Globus pallidus (tissue), 1 donor: ENCODE measurements around the gene BTN1A1.
"Not testable (repeated sequence)": the region's sequence is repeated elsewhere in the genome, so short reads cannot be mapped to it uniquely, and the experiment has no call there.

Source experiments
- DNase-seq: peaks from one replicate; pipeline ENCODE4 v3.0.0-alpha.2; 2015; ENCODE audit warnings: low spot score

The BTN1A1 gene

DNA sequence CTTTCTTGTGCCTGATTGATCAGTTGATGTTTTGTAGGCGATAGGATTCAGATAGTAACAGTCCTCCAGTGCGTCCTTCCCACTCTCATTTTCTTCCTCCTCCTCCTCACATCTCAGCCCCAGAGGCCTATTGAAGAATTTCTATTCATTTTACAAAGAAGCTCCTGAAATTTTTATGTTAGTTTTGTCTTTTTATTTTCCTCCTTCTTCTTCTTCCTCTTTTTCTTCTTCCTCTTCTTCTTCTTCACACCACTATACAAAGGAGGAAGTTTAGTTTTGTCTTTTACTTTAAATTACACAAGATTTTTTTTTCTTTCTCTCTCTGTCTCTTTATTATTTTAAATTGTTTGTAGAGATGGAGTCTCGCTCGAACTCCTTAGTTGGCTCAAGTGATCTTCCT is 23.2 kb upstream of the BTN1A1 start:
- DNase-seq, result no peak

DNA sequence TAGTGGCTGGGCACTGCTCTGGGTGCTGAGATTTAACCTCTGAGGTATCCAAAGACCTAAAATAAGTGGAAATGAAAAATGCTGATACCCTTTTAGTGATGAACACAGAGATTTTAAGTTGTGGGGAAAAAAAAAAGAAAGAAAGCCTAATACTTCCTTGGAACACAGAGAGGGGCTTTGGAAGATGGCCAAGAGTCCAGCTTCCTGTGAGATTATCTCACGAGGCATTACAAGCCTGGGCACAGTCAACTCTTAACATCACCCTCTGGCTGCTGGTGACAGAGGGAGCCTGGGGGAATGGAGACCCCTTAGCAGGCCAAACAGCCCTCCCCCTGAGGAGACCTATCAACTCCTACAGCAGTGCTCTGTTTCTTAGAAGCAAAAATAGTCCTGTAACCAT is 22.7 kb upstream of the BTN1A1 start:
- no peak for DNase-seq

DNA sequence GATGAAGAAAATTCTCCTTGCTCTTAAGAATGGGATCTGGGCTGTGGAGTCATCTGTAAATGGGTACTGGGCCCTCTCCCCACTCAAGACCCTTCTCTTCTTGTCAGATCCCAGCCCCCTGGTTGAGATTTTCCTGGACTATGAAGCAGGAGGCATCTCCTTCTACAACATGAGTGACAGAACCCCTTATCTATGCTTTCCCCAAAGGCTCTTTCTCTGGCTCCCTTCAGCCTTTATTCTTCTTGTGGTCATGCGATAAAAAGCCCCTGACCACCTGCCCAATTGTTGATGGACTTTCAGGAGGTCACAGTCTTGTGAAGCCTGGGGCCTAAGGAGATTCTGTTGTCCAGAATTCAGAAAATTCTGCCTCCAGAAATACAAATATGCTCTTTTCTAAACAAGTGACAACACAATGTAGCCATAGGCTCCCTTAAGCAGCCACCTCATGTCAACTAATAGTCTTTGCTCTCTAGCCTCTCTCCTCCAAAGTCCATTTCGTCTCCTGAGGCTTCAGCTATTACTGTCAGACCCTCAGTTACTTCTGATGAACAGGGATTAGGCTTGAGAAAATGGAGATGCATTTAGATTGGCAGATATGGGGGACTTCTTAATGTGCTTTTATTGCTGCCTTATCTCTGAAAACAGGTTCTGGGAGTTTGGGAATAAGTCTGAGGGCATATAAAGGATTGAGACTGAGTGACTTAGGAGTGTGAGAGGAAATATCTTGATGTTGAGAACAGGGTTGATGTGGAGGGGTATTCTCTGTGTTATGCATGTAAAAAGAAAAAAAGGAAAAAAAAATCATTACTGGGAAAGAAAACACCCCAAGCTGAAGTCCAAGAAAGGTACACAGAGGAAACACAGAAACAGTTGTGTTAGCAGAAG is 21.8 kb upstream of the BTN1A1 start:
- no peak for DNase-seq

DNA sequence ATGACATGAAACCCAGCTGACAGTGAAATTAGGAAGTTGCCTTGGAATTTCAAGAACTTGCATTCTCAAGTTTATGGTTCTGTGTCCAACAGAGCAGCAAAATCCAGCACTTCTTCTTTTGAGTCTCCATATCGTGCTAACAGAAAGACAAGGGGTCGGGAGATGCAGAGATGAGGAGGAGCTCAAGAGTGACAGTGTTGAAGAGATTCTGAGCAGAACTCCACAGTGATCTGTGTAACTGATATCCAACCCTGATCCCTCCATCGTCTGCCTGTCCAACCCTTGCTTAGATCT is 21.2 kb upstream of the BTN1A1 start:
- DNase-seq, result peak; percentile 26

DNA sequence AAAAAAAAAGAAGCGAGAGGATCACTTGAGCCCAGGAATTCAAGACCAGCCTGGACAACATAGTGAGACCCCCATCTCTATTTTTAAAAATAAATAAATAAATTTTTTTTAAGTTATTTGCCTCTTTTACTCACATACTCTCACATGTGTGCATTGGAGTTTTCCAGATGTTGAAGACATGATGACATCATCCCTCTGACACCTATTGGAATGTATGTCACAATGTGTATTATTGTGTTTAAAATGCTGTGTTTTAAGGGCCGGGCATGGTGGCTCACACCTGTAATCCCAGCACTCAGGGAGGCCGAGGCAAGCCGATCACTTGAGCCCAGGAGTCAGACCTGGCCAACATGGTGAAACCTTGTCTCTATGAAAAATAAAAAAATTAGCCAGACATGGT is 17.8 kb upstream of the BTN1A1 start:
- no peak for DNase-seq

DNA sequence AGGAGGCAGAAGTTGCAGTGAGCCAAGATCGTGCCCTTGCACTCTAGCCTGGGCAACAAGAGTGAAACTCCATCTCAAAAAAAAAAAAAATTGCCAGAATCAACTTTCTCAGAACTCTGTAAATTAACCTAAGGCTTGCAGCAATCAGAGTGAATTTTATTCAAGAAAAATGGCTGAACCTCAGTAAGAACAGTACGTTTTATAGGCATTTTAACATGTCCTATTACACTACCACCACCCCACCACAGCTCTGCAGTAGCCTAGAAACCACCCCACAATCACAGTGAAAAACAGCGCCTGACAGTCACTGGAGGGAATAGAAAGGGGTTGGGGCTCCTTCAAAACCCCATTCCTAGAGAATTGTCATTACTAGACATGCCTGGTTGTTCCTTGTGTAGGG is 16.4 kb upstream of the BTN1A1 start:
- no peak for DNase-seq

DNA sequence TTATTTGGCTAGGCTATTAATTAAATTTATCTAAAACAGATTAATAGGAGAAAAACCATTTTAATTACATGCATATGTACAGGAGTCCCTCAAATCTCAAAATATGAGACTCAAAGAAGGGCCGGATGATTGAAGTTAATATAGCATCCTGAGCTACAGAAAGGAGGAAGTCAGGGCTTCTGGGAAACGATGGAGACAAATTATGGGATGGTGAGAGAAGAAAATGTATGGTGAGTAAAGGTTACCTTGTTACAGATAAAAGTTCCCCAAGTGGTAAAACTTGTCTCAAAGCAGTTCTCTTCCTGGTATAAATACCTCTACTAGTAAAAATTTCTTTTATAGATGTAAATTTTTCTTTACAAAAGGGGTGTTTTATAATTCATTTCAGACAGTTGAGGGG is 15.9 kb upstream of the BTN1A1 start:
- DNase-seq, result no peak

DNA sequence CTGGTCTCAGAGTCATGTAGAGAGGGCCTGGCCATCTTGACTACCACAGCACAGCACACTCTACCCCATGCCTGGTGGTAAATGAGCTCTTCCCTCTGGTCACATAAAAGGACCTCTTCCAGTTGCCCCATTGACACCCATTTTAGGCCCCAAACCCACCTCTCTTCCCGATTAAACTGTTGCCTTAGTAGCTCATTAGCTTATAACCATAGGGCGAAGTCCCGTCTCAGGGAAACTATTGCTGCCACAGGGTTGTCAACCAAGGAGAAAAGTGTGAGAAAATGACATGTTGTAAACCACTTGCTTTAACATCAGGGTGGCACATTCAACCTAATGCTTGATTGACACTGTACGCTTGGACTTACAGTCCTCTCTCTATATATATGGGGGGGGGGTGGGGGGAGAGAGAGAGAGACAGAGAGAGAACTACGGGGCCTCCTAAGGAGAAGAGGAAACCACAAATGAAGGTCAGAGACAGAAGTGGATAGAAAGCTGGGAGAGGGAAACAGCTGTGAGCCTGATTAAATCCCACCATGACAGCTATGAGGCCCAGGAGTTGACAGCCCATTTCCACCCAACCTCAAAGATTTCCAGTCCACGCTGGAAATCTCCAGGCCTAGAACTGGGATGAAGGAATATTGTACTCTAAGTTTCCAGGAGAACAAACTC is 14.9 kb upstream of the BTN1A1 start:
- no peak for DNase-seq

DNA sequence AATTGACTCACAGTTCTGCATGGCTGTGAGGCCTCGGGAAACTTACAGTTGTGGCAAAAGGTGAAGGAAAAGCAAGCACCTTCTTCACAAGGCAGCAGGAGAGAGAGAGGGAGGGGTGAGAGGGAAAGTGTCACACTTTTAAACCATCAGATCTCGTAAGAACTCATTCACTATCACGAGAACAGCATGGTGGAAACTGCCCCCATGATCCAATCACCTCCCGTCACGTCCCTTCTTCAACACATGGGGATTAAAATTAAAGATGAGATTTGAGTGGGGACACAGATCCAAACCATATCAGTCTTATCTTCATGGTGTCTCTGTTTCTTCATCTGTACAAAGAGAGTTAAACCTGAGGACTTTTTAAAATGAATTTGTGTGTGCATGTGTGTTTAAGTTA is 13.7 kb upstream of the BTN1A1 start:
- DNase-seq, result no peak

DNA sequence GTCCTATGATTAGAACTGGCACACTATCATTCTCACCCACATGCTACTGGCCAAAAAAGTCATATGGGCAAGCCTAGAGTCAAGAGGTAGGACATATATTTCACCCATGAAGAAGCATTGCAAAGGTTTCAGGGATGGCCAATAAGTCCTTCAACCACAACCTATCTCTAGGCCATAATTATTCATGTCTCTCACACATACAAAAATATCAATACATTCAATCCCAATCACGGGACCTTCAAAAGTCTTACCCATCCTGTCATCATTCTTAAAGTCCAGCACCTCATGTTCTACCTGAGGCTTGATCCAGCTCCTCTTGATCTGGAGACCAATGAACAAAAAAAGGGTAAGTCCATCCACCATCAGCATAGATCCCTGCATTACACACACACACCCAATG is 12.6 kb upstream of the BTN1A1 start:
- DNase-seq, result no peak

DNA sequence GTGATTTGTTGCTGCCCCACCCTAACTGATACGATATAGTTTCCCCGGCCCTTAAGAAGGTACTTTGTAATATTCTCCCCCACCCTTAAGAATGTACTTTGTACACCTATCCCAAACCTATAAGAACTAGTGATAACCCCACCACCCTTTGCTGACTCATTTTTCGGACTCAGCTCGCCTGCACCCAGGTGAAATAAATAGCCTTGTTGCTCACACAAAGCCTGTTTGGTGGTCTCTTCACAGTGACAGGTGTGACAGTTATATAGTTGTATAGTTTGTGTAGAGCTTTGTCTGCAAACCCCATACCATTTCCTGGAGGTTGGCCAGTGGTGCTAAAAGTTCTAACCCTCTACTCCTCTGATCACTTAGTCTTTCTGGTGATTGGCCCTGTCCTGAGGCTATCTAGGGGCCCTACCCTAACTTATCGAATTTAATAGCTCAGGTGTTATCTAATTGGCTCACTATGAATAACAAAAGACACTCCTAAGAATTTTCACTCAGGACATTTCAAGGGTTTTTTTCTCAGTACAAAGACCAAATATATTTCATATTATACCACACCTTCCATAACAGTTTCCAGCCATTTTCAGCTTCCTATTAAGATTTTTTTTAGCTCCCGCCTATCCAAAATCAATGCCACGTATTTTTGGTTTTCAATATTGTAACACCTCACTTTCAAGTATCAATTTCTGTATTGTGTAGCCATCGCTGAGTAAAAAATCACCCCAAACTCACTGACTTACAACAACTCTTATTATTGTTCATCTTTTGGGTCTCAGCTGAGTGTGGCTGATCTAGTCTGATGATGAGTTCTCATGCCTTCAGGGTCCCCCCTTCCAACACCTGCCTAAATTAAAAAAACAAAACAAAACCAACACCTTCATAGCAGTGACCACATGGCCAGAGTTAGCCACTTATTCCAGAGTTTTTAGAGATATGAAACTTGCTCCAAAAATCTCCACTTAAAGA is 9.8 kb upstream of the BTN1A1 start:
- DNase-seq, result no peak

DNA sequence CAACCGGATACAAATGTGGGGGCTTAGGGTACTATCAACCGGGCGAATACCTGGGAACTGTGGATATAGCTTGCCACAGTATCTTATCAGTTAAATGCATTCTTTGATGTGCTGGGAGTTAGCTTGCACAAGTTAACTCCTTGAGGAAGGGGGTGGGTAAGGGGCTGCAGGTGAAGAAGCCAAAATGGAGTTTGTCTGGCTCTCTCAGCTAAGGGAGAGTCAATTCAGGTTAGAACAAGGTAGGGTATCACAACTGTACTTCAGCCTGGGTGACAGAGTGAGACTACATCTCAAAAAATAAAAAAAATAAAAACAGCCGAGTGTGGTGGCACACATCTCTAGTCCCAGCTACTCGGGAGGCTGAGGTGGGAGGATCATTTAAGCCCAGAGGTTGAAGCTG is 8.5 kb upstream of the BTN1A1 start:
- no peak for DNase-seq

DNA sequence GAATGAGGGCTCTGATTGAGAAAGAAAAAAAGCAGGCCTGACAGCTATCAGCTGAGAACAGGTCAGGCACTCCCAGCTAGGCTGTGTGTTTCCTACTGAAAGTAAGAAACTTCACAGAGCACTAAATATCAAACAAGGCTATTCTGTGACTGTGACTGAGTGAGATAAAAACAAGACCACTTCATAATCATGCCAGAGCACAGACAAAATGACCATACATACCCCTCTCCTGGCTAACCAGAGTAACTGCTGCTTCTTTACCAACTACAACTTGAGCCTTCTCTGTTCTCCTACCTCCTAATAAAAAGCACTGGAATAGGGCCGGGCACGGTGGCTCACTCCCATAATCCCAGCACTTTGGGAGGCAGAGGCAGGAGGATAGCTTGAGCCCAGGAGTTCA is 6.8 kb upstream of the BTN1A1 start:
- no peak for DNase-seq

DNA sequence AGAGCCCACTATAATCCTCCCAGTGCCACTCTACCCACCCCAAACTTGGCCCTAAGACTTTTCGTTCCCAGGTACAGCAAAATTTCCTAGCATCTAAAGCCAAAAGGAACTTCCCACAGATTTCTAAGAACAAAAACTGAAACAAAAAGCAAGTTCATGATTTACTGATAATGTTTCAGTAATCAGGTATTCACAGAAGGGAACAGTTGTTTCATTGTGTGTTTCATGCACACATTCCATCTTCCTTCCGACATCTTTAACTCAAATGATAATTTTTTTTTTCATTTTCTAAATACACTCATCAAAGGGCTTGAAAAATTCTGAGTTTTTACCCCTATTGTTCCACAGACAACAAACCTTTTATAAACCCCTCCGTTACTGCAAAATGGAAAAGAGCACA is 6.0 kb upstream of the BTN1A1 start:
- no peak for DNase-seq

DNA sequence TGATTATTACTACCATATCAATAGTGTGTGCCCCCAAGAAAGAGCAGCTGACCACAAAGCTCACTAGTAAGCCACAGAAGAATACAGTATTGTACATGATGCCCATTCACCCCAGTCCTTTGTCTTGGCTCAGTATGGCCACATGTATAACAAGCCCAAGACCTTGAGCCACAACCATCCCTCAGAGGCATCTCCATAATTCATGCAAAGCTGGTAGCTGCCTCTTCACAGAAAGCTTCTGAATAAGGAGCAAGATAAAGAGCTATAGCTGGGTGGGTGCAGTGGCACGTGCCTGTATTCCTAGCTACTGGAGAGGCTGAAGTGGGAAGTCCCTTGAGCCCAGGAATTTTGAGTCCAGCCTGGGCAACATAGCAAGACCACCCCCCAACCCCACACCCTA is 4.8 kb upstream of the BTN1A1 start:
- no peak for DNase-seq

DNA sequence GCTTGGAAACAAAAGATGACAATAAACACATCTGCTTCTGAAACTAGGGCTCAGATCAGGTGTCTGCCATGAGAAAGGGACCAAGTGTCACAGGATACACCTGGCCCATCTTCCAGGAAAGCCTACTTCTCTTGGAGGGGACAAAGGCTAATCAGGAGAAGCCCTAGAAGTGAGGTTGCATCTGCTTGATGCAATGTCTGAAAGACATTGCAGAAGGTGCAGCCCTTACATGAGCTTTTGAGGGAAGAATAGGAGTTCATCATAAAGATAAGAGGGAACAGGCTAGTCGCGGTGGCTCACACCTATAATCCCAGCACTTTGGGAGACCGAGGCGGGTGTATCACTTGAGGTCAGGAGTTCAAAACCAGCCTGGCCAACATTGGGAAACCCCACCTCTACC is 2.5 kb upstream of the BTN1A1 start:
- DNase-seq, result no peak

DNA sequence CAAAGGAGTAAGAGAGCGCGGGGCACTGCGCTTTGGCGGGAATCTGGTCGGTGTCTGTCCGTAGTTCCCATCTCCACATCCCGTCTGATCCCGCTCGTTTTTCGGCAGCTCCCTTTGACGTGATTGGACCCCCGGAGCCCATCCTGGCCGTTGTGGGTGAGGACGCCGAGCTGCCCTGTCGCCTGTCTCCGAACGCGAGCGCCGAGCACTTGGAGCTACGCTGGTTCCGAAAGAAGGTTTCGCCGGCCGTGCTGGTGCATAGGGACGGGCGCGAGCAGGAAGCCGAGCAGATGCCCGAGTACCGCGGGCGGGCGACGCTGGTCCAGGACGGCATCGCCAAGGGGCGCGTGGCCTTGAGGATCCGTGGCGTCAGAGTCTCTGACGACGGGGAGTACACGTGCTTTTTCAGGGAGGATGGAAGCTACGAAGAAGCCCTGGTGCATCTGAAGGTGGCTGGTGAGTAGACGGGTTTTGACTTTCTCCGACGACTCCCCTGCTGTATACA is 1.4 kb downstream of the BTN1A1 start:
- no peak for DNase-seq

DNA sequence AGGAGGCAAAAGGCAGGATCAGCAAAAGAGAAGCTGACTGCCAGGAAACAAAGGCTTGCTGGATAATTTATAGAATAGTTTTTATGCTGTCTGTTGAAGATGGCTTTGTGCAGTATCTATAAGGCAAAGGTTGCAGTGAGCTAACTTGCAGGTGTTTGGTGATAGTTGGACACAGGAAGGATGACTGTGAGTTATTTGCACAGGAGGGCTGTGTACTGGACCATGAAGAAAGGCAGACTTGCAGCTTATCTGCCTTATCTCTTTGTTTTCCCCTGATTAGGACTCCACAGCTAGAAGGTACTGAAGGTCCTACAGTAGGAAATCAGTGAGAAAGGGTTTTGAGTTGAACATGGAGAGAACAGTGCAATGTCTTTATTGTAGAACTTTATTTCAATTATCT is 2.1 kb downstream of the BTN1A1 start:
- DNase-seq, result no peak

DNA sequence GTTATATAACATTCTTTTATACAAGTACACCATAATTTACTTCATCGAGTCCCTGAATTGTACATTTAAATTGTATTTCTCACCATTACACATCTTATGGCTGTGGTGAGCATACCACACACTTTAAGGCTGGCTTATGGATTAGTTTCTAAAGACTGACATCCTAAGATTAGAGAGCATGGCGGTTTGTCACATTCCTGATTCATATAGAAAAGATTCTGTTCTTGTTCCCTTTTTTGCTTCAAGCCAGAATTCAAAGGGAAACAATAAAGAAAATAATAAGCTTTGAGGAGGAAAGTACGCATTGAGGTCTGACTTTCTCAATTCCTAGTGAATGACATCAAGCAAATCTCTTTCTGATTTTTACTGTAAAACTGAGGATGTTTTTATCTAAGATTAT is 2.5 kb downstream of the BTN1A1 start:
- no peak for DNase-seq

DNA sequence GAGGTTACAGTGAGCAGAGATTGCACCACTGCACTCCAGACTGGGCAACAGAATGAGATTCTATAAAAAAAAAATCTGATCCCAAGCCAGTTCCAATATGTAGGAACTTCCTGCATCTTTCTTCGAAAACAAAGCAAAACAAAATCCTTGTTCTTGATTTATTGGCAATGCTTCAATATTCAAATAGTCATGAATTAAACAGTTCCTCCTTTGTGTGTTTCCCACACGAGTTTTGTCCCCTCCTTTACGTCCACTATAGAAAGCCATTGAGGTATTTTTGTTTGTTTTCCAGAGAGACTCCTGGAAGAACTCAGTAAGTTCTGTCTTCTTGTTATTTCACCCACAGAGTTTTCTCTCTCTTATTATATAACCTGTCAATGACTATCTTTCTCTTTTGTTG is 7.6 kb downstream of the BTN1A1 start:
- peak; percentile 44 for DNase-seq

DNA sequence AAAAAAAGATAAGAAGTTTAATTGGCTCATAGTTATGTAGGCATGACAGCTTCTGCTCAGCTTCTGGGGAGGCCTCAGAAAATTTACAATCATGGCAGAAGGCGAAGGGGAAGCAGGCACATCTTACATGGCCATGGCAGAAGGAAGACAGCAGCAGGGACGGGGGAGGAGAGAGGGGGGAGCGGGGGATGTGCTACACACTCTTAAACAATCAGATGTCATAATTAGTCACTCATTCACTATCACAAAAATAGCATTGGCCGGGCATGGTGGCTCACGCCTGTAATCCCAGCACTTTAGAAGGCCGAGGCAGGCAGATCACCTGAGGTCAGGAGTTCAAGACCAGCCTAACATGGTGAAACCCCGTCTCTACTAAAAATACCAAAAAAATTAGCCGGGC is 10.9 kb downstream of the BTN1A1 start:
- not testable (repeated sequence) for DNase-seq

DNA sequence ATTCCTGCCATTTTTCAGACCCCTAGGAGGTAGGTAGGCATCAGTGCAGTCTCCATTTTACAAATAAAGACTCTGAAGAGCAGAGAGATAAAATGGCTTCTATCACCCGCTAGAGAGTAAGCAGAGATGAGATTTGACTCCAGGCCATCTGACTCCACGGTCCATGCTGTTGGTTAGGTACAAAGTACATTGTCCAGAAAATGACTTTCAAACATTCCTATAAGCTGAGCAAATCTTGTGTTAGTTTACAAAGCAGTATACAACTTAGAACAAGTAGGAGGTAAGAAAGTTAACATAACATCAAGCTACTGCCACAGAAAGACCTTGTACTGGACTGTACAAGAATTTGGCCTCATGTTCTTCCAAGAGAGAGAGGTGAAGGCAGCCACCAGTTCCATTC is 14.9 kb downstream of the BTN1A1 start:
- no peak for DNase-seq
